Mesendoderm (in vitro differentiated cells): Measurements from ENCODE around the gene CASS4.
A peak's percentile ranks its signal among the peaks of the same experiment; 100 is the strongest.
"Not testable (repeated sequence)": the region's sequence is repeated elsewhere in the genome, so short reads cannot be mapped to it uniquely, and the experiment has no call there.

Source experiments
- DNase-seq: peaks from one replicate; pipeline ENCODE4 v3.0.0; 2013
- H2AK5ac ChIP-seq: 2 replicates; pipeline ENCODE4 v1.6.1; 2013; ENCODE audit warnings: low read length, inconsistent platforms
- H2BK120ac ChIP-seq: 2 replicates; pipeline ENCODE4 v1.6.1; 2013; ENCODE audit warnings: low read depth, mild to moderate bottlenecking, low read length, moderate library complexity, mixed read lengths
- H2BK15ac ChIP-seq: replicated peaks from 2 replicates; pipeline ENCODE4 v1.6.1; 2013; ENCODE audit warnings: low read depth, mild to moderate bottlenecking, moderate library complexity
- H2BK5ac ChIP-seq: 2 replicates; pipeline ENCODE4 v1.6.1; 2013; ENCODE audit warnings: low read length, inconsistent platforms
- H3K18ac ChIP-seq: 2 replicates; pipeline ENCODE4 v1.6.1; 2013; ENCODE audit warnings: mild to moderate bottlenecking, low read length, mixed read lengths
- H3K23ac ChIP-seq: one replicate; pipeline ENCODE4 v1.6.1; 2013; ENCODE audit warnings: low read length
- H3K27ac ChIP-seq: 2 replicates; pipeline ENCODE4 v1.5.1; 2013; ENCODE audit warnings: low read depth, mild to moderate bottlenecking, inconsistent platforms, low read length, moderate library complexity
- H3K27me3 ChIP-seq: 2 replicates; pipeline ENCODE4 v1.6.1; 2013; ENCODE audit warnings: low read length, control low read depth, mild to moderate bottlenecking, inconsistent platforms; ENCODE audit not compliant: insufficient read depth, poor library complexity
- H3K36me3 ChIP-seq: 2 replicates; pipeline ENCODE4 v1.6.1; 2013; ENCODE audit warnings: low read length, inconsistent platforms; ENCODE audit not compliant: control insufficient read depth, insufficient read depth
- H3K4ac ChIP-seq: one replicate; pipeline ENCODE4 v1.6.1; 2013; ENCODE audit warnings: low read depth, mild to moderate bottlenecking, low read length, moderate library complexity
- H3K4me1 ChIP-seq: 2 replicates; pipeline ENCODE4 v1.6.1; 2013; ENCODE audit warnings: low read depth, low read length, inconsistent platforms; ENCODE audit not compliant: control insufficient read depth
- H3K4me2 ChIP-seq: 2 replicates; pipeline ENCODE4 v1.6.1; 2013; ENCODE audit warnings: low read length
- H3K4me3 ChIP-seq: 2 replicates; pipeline ENCODE4 v1.5.1; 2013; ENCODE audit warnings: mild to moderate bottlenecking, low read length
- H3K56ac ChIP-seq: one replicate; pipeline ENCODE4 v1.6.1; 2013; ENCODE audit warnings: low read length
- H3K79me1 ChIP-seq: 2 replicates; pipeline ENCODE4 v1.6.1; 2013; ENCODE audit warnings: low read length, inconsistent platforms
- H3K79me2 ChIP-seq: 2 replicates; pipeline ENCODE4 v1.6.1; 2013; ENCODE audit warnings: mild to moderate bottlenecking, low read length; ENCODE audit not compliant: control insufficient read depth, insufficient read depth
- H3K9ac ChIP-seq: 2 replicates; pipeline ENCODE4 v1.6.1; 2013; ENCODE audit warnings: low read length, inconsistent platforms
- H4K5ac ChIP-seq: one replicate; pipeline ENCODE4 v1.6.1; 2013; ENCODE audit warnings: low read length
- H4K8ac ChIP-seq: one replicate; pipeline ENCODE4 v1.6.1; 2013; ENCODE audit warnings: low read depth, mild to moderate bottlenecking, control low read depth, low read length, moderate library complexity
- WGBS: extraction: QIAGEN DNeasy Blood & Tissue Kit; methylation state at CpG from one replicate; pipeline ENCODE4 v1.1.7; 2013; ENCODE audit warnings: low lambda C conversion rate, missing lambda C conversion rate; ENCODE audit not compliant: insufficient coverage; ENCODE audit errors: extremely low coverage; 5-methylcytosine and 5-hydroxymethylcytosine counted together

The CASS4 gene

DNA sequence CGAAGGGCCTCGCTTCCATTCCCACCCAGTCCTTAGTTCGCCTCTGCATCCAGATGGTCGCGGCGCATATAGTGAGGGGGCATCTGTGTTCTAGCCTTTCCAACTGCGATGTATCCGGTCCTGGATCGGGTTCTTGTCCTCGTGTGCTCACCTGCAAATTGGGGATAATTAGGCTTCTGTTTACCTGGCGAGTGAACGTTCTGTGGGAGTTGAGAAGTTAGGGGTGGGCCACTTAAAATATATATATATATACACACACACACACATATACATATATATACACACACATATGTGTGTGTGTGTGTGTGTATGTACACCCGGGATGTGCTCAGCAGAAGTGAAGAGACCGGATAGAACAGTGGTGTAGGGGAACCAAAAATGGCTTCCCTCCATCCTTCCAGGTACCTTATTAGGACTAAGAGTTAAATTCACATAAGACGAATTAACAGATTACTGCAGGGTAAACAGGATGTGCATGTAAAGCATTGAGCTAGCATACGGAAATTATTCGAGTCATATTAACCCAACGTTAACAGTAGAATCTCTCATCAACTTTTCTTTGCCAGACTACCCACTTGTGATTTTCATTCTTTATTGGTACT is 19.1 kb upstream of the CASS4 start:
- Histone ChIP-seq H3K79me2 (peaks cover 52% of the 10 kb centered on the region), H3K9ac (peak overlapping the region; percentile 92), H2BK120ac (no peak overlapping the region), H2BK15ac (no peak overlapping the region), H3K4me2 (peak overlapping the region; percentile 32), H2BK5ac (peak overlapping the region; percentile 42), H4K8ac (no peak overlapping the region), H4K5ac (no peak overlapping the region), H3K23ac (no peak overlapping the region), H3K27ac (peak overlapping the region; percentile 79), H3K56ac (peak overlapping the region; percentile 97), H3K79me1 (peaks cover 23% of the 10 kb centered on the region), H2AK5ac (no peak overlapping the region), H3K4me3 (peak overlapping the region; percentile 86), H3K27me3 (no peaks in the 10 kb centered on the region), H3K4ac (peak overlapping the region; percentile 94), H3K36me3 (peaks cover 22% of the 10 kb centered on the region), H3K4me1 (peaks cover 1% of the 10 kb centered on the region), H3K18ac (peak overlapping the region; percentile 89)
- no peak for DNase-seq
- no CpG with 5 or more reads among the region's 18 CpGs for WGBS

DNA sequence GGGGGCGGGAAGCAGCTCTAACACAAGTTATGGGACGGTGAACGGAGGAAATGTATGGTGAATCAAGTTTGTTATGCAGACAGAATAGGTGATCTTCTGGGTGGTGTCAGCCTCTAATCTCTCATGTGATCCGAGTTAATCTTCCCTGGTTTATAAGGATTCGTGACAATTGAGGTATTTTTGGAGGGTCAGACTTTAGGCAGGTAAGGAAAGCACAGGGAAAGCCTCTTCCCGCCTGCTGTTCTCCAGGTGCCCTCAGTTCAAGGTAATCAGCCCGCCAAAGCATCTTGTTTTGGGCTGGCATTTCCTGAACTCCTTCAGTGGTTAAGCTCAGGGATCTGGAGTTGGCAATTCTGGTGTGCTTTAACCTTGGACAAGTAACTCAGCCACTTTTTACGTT is 18.4 kb upstream of the CASS4 start:
- H2BK15ac ChIP-seq: no peak overlapping the region
- peak overlapping the region; percentile 7 for H3K4me2 ChIP-seq
- WGBS: no CpG with 5 or more reads among the region's 8 CpGs
- no peak overlapping the region for H2AK5ac ChIP-seq
- no peak overlapping the region for H3K27ac ChIP-seq
- H4K5ac ChIP-seq: no peak overlapping the region
- H2BK120ac ChIP-seq: no peak overlapping the region
- no peak overlapping the region for H4K8ac ChIP-seq
- no peak overlapping the region for H3K4me3 ChIP-seq
- peaks cover 20% of the 10 kb centered on the region for H3K79me1 ChIP-seq
- DNase-seq: no peak
- peak overlapping the region; percentile 92 for H3K9ac ChIP-seq
- peaks cover 49% of the 10 kb centered on the region for H3K79me2 ChIP-seq
- H3K36me3 ChIP-seq: peaks cover 19% of the 10 kb centered on the region
- H3K23ac ChIP-seq: no peak overlapping the region
- H3K27me3 ChIP-seq: no peaks in the 10 kb centered on the region
- H3K56ac ChIP-seq: peak overlapping the region; percentile 4
- H3K4me1 ChIP-seq: peaks cover 1% of the 10 kb centered on the region
- H3K18ac ChIP-seq: no peak overlapping the region
- H3K4ac ChIP-seq: no peak overlapping the region
- no peak overlapping the region for H2BK5ac ChIP-seq

- Histone ChIP-seq H3K4me2 (no peak overlapping the region), H2AK5ac (no peak overlapping the region), H3K56ac (no peak overlapping the region), H3K79me1 (peaks cover 7% of the 10 kb centered on the region), H3K79me2 (peaks cover 34% of the 10 kb centered on the region), H3K4me1 (peaks cover 1% of the 10 kb centered on the region), H4K5ac (no peak overlapping the region), H3K23ac (no peak overlapping the region), H3K27me3 (no peaks in the 10 kb centered on the region), H3K36me3 (peaks cover 20% of the 10 kb centered on the region), H3K4ac (no peak overlapping the region), H3K27ac (no peak overlapping the region), H2BK120ac (no peak overlapping the region), H4K8ac (no peak overlapping the region), H2BK5ac (no peak overlapping the region), H3K9ac (no peak overlapping the region), H2BK15ac (no peak overlapping the region), H3K4me3 (no peak overlapping the region), H3K18ac (no peak overlapping the region)
- WGBS: no CpG with 5 or more reads among the region's 4 CpGs
- DNase-seq: no peak
These were observed 16.9 kb upstream of the CASS4 start for GRCh38 chr20:56395166-56395565.

GRCh38 chr20:56400001-56400640 is 11.9 kb upstream of the CASS4 start:
- Histone ChIP-seq H3K56ac (no peak overlapping the region), H3K27me3 (no peaks in the 10 kb centered on the region), H3K9ac (no peak overlapping the region), H3K79me1 (peaks cover 3% of the 10 kb centered on the region), H2BK120ac (no peak overlapping the region), H3K79me2 (peaks cover 3% of the 10 kb centered on the region), H3K4ac (no peak overlapping the region), H4K8ac (no peak overlapping the region), H4K5ac (no peak overlapping the region), H3K36me3 (peaks cover 26% of the 10 kb centered on the region), H3K23ac (no peak overlapping the region), H2AK5ac (no peak overlapping the region), H3K4me1 (no peaks in the 10 kb centered on the region), H3K27ac (no peak overlapping the region), H3K18ac (no peak overlapping the region), H3K4me2 (no peak overlapping the region), H2BK5ac (no peak overlapping the region), H2BK15ac (no peak overlapping the region), H3K4me3 (no peak overlapping the region)
- DNase-seq: peak; percentile 59

GRCh38 chr20:56403465-56403864 is 8.6 kb upstream of the CASS4 start:
- Histone ChIP-seq H3K4me2 (no peak overlapping the region), H2BK120ac (no peak overlapping the region), H3K23ac (no peak overlapping the region), H3K36me3 (peaks cover 19% of the 10 kb centered on the region), H2BK5ac (no peak overlapping the region), H3K27ac (no peak overlapping the region), H4K5ac (no peak overlapping the region), H3K27me3 (no peaks in the 10 kb centered on the region), H4K8ac (no peak overlapping the region), H2BK15ac (no peak overlapping the region), H3K79me2 (no peaks in the 10 kb centered on the region), H3K18ac (no peak overlapping the region), H3K4ac (no peak overlapping the region), H3K4me1 (no peaks in the 10 kb centered on the region), H3K9ac (no peak overlapping the region), H3K79me1 (no peaks in the 10 kb centered on the region), H3K56ac (no peak overlapping the region), H2AK5ac (no peak overlapping the region), H3K4me3 (no peak overlapping the region)
- DNase-seq: no peak
- WGBS: no CpG with 5 or more reads among the region's 26 CpGs

- not testable (repeated sequence) for H2BK15ac ChIP-seq
- WGBS: no CpG with 5 or more reads among the region's 12 CpGs
- H3K36me3 ChIP-seq: peaks cover 11% of the 10 kb centered on the region
These were observed 6.7 kb upstream of the CASS4 start for GRCh38 chr20:56405356-56405755.

More at GRCh38 chr20:56405356-56405755, 6.7 kb upstream of the CASS4 start:
- not testable (repeated sequence) for H3K18ac ChIP-seq, H3K27ac ChIP-seq, DNase-seq, H3K56ac ChIP-seq, H3K27me3 ChIP-seq, H2AK5ac ChIP-seq, H3K9ac ChIP-seq, H3K4me3 ChIP-seq, H3K4me2 ChIP-seq, H2BK5ac ChIP-seq, H3K23ac ChIP-seq, H2BK120ac ChIP-seq, H3K4ac ChIP-seq, H3K4me1 ChIP-seq, H4K5ac ChIP-seq, H4K8ac ChIP-seq, H3K79me2 ChIP-seq, H3K79me1 ChIP-seq
